Measurements from ENCODE around the gene PRG2.

DNA sequence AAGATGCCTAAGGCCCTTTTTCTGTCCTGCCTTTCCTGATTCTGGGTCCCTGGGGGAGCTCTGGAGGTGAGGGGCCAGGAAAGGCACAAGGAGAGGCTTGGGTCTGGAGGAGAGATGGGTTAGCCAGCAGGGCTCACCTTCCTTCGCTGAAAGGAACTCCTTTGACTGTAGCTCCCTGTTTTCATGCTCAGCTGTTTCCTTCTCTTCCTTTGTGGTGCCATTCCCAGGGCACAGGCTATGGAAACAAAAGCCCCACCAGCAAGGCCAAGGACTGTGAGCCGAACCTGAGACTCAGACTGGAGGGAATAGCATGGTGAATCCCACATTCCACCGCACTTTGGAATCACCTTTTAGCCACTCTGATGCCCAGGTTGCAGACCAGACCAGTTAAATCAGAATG is 26.0 kb upstream of the PRG2 start:
- TF ChIP-seq, protein P1, sequence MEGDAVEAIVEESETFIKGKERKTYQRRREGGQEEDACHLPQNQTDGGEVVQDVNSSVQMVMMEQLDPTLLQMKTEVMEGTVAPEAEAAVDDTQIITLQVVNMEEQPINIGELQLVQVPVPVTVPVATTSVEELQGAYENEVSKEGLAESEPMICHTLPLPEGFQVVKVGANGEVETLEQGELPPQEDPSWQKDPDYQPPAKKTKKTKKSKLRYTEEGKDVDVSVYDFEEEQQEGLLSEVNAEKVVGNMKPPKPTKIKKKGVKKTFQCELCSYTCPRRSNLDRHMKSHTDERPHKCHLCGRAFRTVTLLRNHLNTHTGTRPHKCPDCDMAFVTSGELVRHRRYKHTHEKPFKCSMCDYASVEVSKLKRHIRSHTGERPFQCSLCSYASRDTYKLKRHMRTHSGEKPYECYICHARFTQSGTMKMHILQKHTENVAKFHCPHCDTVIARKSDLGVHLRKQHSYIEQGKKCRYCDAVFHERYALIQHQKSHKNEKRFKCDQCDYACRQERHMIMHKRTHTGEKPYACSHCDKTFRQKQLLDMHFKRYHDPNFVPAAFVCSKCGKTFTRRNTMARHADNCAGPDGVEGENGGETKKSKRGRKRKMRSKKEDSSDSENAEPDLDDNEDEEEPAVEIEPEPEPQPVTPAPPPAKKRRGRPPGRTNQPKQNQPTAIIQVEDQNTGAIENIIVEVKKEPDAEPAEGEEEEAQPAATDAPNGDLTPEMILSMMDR (IDR thresholded peaks at IDR 0.05; ENCODE audit: low read depth, low read length), result no peak
- no peak for TF ChIP-seq POLR2A (IDR thresholded peaks at IDR 0.05; ENCODE audit: extremely low read depth, insufficient read length)
- no peak for TF ChIP-seq MYC (IDR thresholded peaks at IDR 0.05; ENCODE audit: low read depth, low read length)
- TF ChIP-seq, protein P2, sequence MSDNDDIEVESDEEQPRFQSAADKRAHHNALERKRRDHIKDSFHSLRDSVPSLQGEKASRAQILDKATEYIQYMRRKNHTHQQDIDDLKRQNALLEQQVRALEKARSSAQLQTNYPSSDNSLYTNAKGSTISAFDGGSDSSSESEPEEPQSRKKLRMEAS (IDR thresholded peaks at IDR 0.05; ENCODE audit: low read depth, low read length), result no peak

All from NB4 (cell line).